Measurements from ENCODE around the gene ARL6IP1.
A peak's percentile ranks its signal among the peaks of the same experiment; 100 is the strongest.

ARL6IP1 gene

DNA sequence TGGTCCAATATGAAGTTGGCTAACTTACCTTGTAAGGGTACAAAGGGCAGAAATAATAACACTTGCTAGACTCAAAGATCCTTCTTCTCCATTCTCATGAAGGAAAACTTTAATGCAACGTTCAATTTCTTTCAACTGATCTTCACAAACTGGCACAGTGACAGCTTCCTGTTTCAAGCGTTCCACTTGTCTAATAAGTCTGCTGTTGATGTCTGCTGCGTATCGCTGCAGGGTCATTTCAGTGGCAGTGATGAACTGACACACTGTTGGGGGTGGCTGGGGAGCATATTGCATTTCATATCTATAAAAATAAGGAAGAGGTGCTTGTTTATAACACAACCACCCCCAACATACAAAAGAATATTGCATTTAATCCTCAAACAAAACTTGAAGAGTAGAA, 33.5 kb upstream of the ARL6IP1 start:
- DNase-seq (ENCODE audit: low read depth in 2 of 2): peak in 1 of 2 donors; percentile 9
- TF ChIP-seq, protein P1, sequence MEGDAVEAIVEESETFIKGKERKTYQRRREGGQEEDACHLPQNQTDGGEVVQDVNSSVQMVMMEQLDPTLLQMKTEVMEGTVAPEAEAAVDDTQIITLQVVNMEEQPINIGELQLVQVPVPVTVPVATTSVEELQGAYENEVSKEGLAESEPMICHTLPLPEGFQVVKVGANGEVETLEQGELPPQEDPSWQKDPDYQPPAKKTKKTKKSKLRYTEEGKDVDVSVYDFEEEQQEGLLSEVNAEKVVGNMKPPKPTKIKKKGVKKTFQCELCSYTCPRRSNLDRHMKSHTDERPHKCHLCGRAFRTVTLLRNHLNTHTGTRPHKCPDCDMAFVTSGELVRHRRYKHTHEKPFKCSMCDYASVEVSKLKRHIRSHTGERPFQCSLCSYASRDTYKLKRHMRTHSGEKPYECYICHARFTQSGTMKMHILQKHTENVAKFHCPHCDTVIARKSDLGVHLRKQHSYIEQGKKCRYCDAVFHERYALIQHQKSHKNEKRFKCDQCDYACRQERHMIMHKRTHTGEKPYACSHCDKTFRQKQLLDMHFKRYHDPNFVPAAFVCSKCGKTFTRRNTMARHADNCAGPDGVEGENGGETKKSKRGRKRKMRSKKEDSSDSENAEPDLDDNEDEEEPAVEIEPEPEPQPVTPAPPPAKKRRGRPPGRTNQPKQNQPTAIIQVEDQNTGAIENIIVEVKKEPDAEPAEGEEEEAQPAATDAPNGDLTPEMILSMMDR (IDR thresholded peaks at IDR 0.05; ENCODE audit: low read depth, low read length): no peak
- no peak overlapping the region for H3K4me3 ChIP-seq (replicated peaks in 1 of 2; ENCODE audit: low read depth in 2 of 2, low read length in 2 of 2)

DNA sequence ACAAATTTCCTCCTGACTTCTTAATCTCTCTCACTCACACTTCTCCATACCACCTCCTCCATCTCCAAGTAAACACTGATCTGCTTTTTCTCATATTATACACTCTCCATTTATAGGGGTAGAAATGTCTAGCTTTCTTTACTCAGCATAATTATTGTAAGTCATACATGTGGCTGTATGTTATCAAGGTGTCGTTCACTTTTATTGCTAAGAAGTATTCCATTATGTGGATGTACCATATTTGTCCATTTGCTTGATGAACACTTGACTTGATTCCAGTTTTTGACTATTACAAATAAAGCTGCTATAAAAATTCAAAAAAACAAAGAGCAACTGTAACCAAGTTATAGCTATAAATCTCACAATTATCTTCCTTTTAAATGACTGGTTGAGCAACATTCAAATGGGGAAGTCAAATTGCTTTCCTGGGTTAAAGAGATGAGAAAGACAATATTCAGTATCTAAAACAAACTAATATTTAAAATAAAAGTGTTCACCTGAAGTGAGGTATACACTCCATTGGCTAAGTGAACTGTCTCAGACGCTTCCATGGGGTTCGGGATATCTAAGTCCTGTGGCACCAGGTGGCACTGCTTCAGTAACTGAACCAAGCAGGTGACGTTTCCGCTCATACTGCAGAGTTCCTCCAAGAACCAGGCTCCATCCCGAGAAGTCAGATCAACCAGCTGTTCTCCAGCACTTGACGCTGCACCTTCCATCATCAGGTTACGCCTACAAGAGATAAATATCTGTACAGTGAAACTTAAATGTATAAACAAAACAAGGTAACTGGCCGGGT, 32.6 kb upstream of the ARL6IP1 start:
- H3K4me3 ChIP-seq (replicated peaks in 1 of 2; ENCODE audit: low read depth in 2 of 2, low read length in 2 of 2): no peak overlapping the region
- no peak for DNase-seq (ENCODE audit: low read depth in 2 of 2)
- TF ChIP-seq, protein P1 (IDR thresholded peaks at IDR 0.05; ENCODE audit: low read depth, low read length): no peak

DNA sequence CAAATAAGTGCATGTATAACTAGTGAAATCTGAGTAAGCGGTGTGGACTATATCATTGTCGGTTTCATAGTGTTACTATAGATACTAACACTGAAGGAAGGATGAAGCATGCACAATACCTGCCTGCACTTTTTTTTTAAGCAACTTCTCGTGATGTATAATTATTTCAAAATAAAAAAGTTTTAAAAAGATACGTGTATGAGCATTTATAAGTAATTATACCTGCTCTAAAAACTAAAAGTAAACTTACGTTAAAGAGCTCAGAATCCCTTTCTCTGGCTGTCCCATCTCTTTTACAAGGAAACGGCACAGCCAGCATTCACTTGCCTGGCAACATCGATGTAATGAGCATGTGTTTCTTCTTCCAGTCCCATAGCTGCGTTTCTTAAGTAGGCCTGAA, 31.3 kb upstream of the ARL6IP1 start:
- H3K4me3 ChIP-seq (replicated peaks in 1 of 2; ENCODE audit: low read depth in 2 of 2, low read length in 2 of 2): no peak overlapping the region
- TF ChIP-seq, protein P1 (IDR thresholded peaks at IDR 0.05; ENCODE audit: low read depth, low read length): no peak
- no peak for DNase-seq (ENCODE audit: low read depth in 2 of 2)

DNA sequence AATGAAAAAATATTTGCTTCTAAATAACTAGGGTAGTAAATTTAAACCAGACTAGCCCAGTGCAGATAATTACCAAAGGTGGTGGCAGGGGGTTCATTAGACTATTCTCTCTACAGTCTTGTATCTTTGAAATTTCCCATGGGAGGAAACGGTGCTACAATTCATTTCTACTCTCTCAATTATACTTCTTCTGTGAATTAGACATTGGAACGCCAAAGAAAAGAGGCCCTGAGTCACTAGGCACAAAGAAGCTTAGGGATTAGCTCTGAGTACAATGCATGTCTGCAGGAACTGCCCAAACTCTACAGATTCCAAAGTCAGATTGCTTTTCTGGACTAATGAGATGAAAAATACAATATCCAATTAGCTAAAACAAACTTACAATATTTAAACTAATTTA, 30.7 kb upstream of the ARL6IP1 start:
- no peak for DNase-seq (ENCODE audit: low read depth in 2 of 2)
- TF ChIP-seq, protein P1 (IDR thresholded peaks at IDR 0.05; ENCODE audit: low read depth, low read length): no peak
- H3K4me3 ChIP-seq (replicated peaks in 1 of 2; ENCODE audit: low read depth in 2 of 2, low read length in 2 of 2): no peak overlapping the region

DNA sequence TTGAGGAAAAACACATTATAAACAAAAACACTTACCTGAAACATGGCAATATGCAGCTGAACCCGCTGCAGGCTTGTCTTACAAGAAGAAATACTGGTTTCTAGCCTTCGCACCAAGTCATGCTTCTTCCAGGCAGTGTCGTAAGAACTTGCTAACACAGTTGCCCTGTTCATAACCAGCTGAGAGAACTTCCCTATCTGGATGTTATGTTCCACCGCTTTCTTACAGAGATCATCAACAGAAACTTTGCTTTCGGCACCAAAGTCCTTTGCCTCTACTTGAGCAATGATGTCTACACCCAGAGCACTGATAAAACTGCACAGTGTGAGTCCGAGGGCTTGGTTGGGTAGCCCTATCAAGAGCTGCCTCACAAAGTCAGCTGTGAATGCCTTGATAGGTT, 27.9 kb upstream of the ARL6IP1 start:
- H3K4me3 ChIP-seq (replicated peaks in 1 of 2; ENCODE audit: low read depth in 2 of 2, low read length in 2 of 2): no peak overlapping the region
- DNase-seq (ENCODE audit: low read depth in 2 of 2): no peak
- TF ChIP-seq, protein P1 (IDR thresholded peaks at IDR 0.05; ENCODE audit: low read depth, low read length): no peak

DNA sequence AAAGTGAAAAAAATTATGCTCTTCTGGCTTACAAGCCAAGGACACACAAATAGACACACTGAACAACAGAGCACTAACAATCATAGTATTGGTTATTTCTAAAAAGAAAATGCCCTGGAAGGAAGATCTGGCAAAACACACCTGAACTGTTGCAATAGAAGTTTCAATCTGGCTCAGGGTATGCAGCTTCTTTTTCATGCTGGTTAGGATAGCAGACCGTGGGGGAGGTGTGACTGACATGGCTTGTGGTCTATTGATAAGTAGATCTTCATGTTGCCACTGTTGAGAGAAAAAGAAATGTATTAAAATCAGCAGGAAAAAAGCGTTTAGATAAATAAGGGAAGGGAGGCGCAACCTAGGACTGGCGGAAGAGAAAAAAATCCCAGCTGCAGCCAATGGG, 26.5 kb upstream of the ARL6IP1 start:
- no peak overlapping the region for H3K4me3 ChIP-seq (replicated peaks in 1 of 2; ENCODE audit: low read depth in 2 of 2, low read length in 2 of 2)
- no peak for DNase-seq (ENCODE audit: low read depth in 2 of 2)
- TF ChIP-seq, protein P1 (IDR thresholded peaks at IDR 0.05; ENCODE audit: low read depth, low read length): no peak

DNA sequence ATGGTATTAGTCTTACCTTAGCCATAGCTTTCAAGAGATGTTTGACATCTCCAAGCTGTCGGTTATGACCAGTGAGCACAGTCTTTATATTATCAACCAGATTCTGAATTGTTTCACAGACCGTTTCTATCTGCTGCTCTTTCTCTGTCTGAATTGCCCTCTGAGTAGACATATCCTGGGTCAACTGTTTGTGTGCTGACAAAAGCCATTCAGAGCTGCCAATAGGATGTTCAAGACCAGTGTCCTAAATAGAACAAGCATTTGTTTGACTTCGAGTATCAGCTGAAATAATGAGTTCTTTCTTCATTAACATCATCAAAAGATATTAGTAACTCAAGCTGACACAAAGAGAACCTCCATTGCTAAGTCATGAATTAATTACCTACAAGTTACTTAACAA, 14.9 kb upstream of the ARL6IP1 start:
- DNase-seq (ENCODE audit: low read depth in 2 of 2): no peak
- TF ChIP-seq, protein P1 (IDR thresholded peaks at IDR 0.05; ENCODE audit: low read depth, low read length): no peak
- H3K4me3 ChIP-seq (replicated peaks in 1 of 2; ENCODE audit: low read depth in 2 of 2, low read length in 2 of 2): no peak overlapping the region
